NOMO-1 treated with DMSO at 0.1 percent for 48 hours (cell line): ENCODE measurements around the gene RILPL1.
"Not testable (repeated sequence)": the region's sequence is repeated elsewhere in the genome, so short reads cannot be mapped to it uniquely, and the experiment has no call there.

Experiments
- DNase-seq: peaks from one replicate; lab custom pipeline; 2025; ENCODE audit not compliant: unreplicated experiment; lab: John Stamatoyannopoulos, UW

Gene RILPL1

GRCh38 chr12:123531091-123531490, 2.4 kb downstream of the RILPL1 start:
- DNase-seq = no peak

- DNase-seq = no peak
These were observed 2.9 kb downstream of the RILPL1 start for GRCh38 chr12:123530668-123531067.

- no peak for DNase-seq
These were observed 3.8 kb downstream of the RILPL1 start for GRCh38 chr12:123529686-123530085.

- DNase-seq = no peak
These were observed 4.7 kb downstream of the RILPL1 start for GRCh38 chr12:123528858-123529257.

GRCh38 chr12:123526542-123527080, 6.9 kb downstream of the RILPL1 start:
- no peak for DNase-seq

- no peak for DNase-seq
These were observed 9.1 kb downstream of the RILPL1 start for GRCh38 chr12:123524378-123524777.

- DNase-seq = no peak
These were observed 10.0 kb downstream of the RILPL1 start for GRCh38 chr12:123523518-123523917.

- DNase-seq = no peak
These were observed 11.4 kb downstream of the RILPL1 start for GRCh38 chr12:123522164-123522563.

GRCh38 chr12:123520567-123521474, 12.7 kb downstream of the RILPL1 start:
- DNase-seq = no peak

- no peak for DNase-seq
These were observed 14.1 kb downstream of the RILPL1 start for GRCh38 chr12:123519141-123520001.

- DNase-seq = no peak
These were observed 17.2 kb downstream of the RILPL1 start for GRCh38 chr12:123516216-123516780.

GRCh38 chr12:123514582-123515221, 18.8 kb downstream of the RILPL1 start:
- not testable (repeated sequence) for DNase-seq

GRCh38 chr12:123513805-123514204, 19.7 kb downstream of the RILPL1 start:
- no peak for DNase-seq

GRCh38 chr12:123512838-123513665, 20.5 kb downstream of the RILPL1 start:
- no peak for DNase-seq

GRCh38 chr12:123506843-123507236, 26.7 kb downstream of the RILPL1 start:
- DNase-seq = no peak

- DNase-seq = no peak
These were observed 27.3 kb downstream of the RILPL1 start for GRCh38 chr12:123506059-123506842.

GRCh38 chr12:123502163-123502704, 31.3 kb downstream of the RILPL1 start:
- no peak for DNase-seq

GRCh38 chr12:123499332-123499731, 34.2 kb downstream of the RILPL1 start:
- DNase-seq = no peak
